CD4-positive, alpha-beta T cell (primary cell): ENCODE measurements around the gene NFU1. TPM values are rescaled to one million over a fixed set of nuclear protein-coding genes. Genes with fewer than 3 reads are reported as not detected.

Source experiments
- ATAC-seq: fragments of 200-7000 bp; cut with Tn5 transposase; one replicate; pipeline ENCODE4 v1.10.0; 2022; ENCODE audit warnings: mild to moderate bottlenecking; ENCODE audit not compliant: poor library complexity
- CTCF ChIA-PET: fragments of 350-600 bp; sonication (Branson Sonifier 250); formaldehyde crosslinking; loops from one replicate; lab custom pipeline; 2021; ENCODE audit warnings: antibody characterized with exemption, inconsistent platforms; lab: Charles Lee
- POLR2A ChIA-PET: fragments of 350-600 bp; sonication (Branson Sonifier 250); formaldehyde crosslinking; loops from one replicate; lab custom pipeline; 2021; ENCODE audit warnings: antibody characterized with exemption, inconsistent platforms; lab: Charles Lee
- DNase-seq, 14 experiments: peaks; one replicate each; pipeline ENCODE4 v3.0.0-alpha.2; 2013 to 2020; ENCODE audit warnings: mixed read lengths in 2 of 14
- H3K27ac ChIP-seq, 2 donors: one replicate each; pipeline versions ENCODE4 v1.5.1 to v1.7.0; 2013; ENCODE audit warnings: low read length in 2 of 2, low read depth in 1 of 2, mild to moderate bottlenecking in 1 of 2
- H3K27me3 ChIP-seq, 2 experiments: 1 replicate in 1 of 2; 2 replicates in 1 of 2; pipeline versions ENCODE4 v1.6.1 to v1.7.0; 2013; ENCODE audit warnings: low read length in 2 of 2, control low read depth in 1 of 2, mild to moderate bottlenecking in 1 of 2, moderate library complexity in 1 of 2; ENCODE audit not compliant: insufficient read depth in 2 of 2, control insufficient read depth in 1 of 2
- H3K36me3 ChIP-seq: one replicate; pipeline ENCODE4 v1.6.1; 2013; ENCODE audit warnings: low read length, control low read depth; ENCODE audit not compliant: insufficient read depth
- H3K4me1 ChIP-seq: one replicate; pipeline ENCODE4 v1.6.1; 2013; ENCODE audit warnings: low read length, control low read depth; ENCODE audit not compliant: insufficient read depth
- H3K4me3 ChIP-seq: one replicate; pipeline ENCODE4 v1.5.1; 2013; ENCODE audit warnings: mild to moderate bottlenecking, low read length, moderate library complexity
- H3K9me3 ChIP-seq, 2 experiments: 1 replicate in 1 of 2; 2 replicates in 1 of 2; pipeline versions ENCODE4 v1.6.1 to v1.7.0; 2013; ENCODE audit warnings: low read length in 2 of 2, mild to moderate bottlenecking in 2 of 2, control low read depth in 1 of 2, moderate library complexity in 1 of 2; ENCODE audit not compliant: control insufficient read depth in 1 of 2, insufficient read depth in 1 of 2
- H3K27ac Mint-ChIP-seq: one replicate; pipeline ENCODE4 v1.8.0; 2020; ENCODE audit warnings: mixed read lengths
- H3K27me3 Mint-ChIP-seq: one replicate; pipeline ENCODE4 v1.8.0; 2021; ENCODE audit warnings: mixed read lengths
- H3K36me3 Mint-ChIP-seq: one replicate; pipeline ENCODE4 v1.8.0; 2021; ENCODE audit warnings: low read depth, mixed read lengths
- H3K4me1 Mint-ChIP-seq: one replicate; pipeline ENCODE4 v1.8.0; 2021; ENCODE audit warnings: low read depth, mixed read lengths
- H3K4me3 Mint-ChIP-seq: one replicate; pipeline ENCODE4 v1.8.0; 2020; ENCODE audit warnings: mild to moderate bottlenecking, mixed read lengths
- H3K9me3 Mint-ChIP-seq: one replicate; pipeline ENCODE4 v1.8.0; 2020; ENCODE audit warnings: mixed read lengths
- CTCF ChIP-seq: fragments of 200-600 bp; IDR thresholded peaks from one replicate; pipeline ENCODE4 v1.8.0; 2022; ENCODE audit warnings: antibody characterized with exemption, mild to moderate bottlenecking
- intact Hi-C, 2 experiments: fragments of 100-400 bp; cut with DNase I in 1 of 2; cut with micrococcal nuclease in 1 of 2; formaldehyde crosslinking; loops; one replicate each; pipeline versions ENCODE4 v1.15.1 to v1.9.0; 2023 to 2025; cut with DNase I, micrococcal nuclease
- total RNA-seq, 174 experiments: library from RNA in 2 of 174; stranded (reverse) in 2 of 174; gene quantifications; one replicate each; pipeline ENCODE4 v1.2.3 and lab custom pipeline; 2021 to 2026

Gene NFU1
- total RNA-seq, 2 experiments from 2014 or later, result 18.5 to 22.2 TPM

- ATAC-seq (no peak), DNase-seq (no peak)
- Histone ChIP-seq H3K27ac (no peak overlapping the region), H3K27me3 (no peaks in the 10 kb centered on the region), H3K4me1 (no peaks in the 10 kb centered on the region), H3K36me3 (peaks cover 55% of the 10 kb centered on the region), H3K4me3 (no peak overlapping the region), H3K9me3 (no peaks in the 10 kb centered on the region)
- Mint-ChIP-seq H3K27ac (peak overlapping the region; percentile 75), H3K9me3 (no peaks in the 10 kb centered on the region), H3K36me3 (peaks cover 89% of the 10 kb centered on the region), H3K4me1 (peaks cover 5% of the 10 kb centered on the region), H3K27me3 (no peaks in the 10 kb centered on the region), H3K4me3 (no peak overlapping the region)
- CTCF ChIA-PET, result no interaction called here
- intact Hi-C loops, result no loop called here
- no peak for TF ChIP-seq CTCF
- POLR2A ChIA-PET, result interaction anchor here (1.0 to 1.9 kb wide), 2 partner anchors 21 to 28 kb away, joined by 3 to 5 read pairs; partner anchors contain the start of gene NFU1
These were observed 28.6 kb upstream of the NFU1 start for GRCh38 chr2:69465513-69466456.

GRCh38 chr2:69464575-69464974 lies 27.3 kb upstream of the NFU1 start:
- intact Hi-C loops, result no loop called here
- no peaks in the 10 kb centered on the region for H3K27me3 ChIP-seq
- Mint-ChIP-seq H3K4me3 (no peak overlapping the region), H3K36me3 (peaks cover 90% of the 10 kb centered on the region), H3K27ac (no peak overlapping the region), H3K4me1 (peaks cover 17% of the 10 kb centered on the region), H3K27me3 (no peaks in the 10 kb centered on the region), H3K9me3 (no peaks in the 10 kb centered on the region)
- H3K36me3 ChIP-seq, result peaks cover 47% of the 10 kb centered on the region
- DNase-seq, result no peak
- CTCF ChIA-PET, result interaction anchor here (0.5 kb wide), 1 partner anchor 203 kb away, joined by 3 read pairs; no protein-coding TSS in a partner anchor
- no peak for ATAC-seq
- no peaks in the 10 kb centered on the region for H3K4me1 ChIP-seq
- no peaks in the 10 kb centered on the region for H3K9me3 ChIP-seq
- no peak overlapping the region for H3K27ac ChIP-seq
- POLR2A ChIA-PET, result interaction anchor here (1.0 to 1.9 kb wide), 2 partner anchors 22 to 27 kb away, joined by 3 to 5 read pairs; partner anchors contain the start of gene NFU1
- no peak overlapping the region for H3K4me3 ChIP-seq
- no peak for TF ChIP-seq CTCF

GRCh38 chr2:69462780-69463179 lies 25.5 kb upstream of the NFU1 start:
- TF ChIP-seq CTCF, result no peak

More at GRCh38 chr2:69462780-69463179, 25.5 kb upstream of the NFU1 start:
- ChIA-PET POLR2A (no interaction called here), CTCF (no interaction called here)
- Mint-ChIP-seq H3K9me3 (no peaks in the 10 kb centered on the region), H3K36me3 (peaks cover 79% of the 10 kb centered on the region), H3K27ac (no peak overlapping the region), H3K27me3 (no peaks in the 10 kb centered on the region), H3K4me1 (peaks cover 24% of the 10 kb centered on the region), H3K4me3 (no peak overlapping the region)
- Histone ChIP-seq H3K27ac (no peak overlapping the region), H3K9me3 (no peaks in the 10 kb centered on the region), H3K4me1 (no peaks in the 10 kb centered on the region), H3K4me3 (no peak overlapping the region), H3K27me3 (no peaks in the 10 kb centered on the region), H3K36me3 (peaks cover 33% of the 10 kb centered on the region)
- DNase-seq (no peak), ATAC-seq (no peak)
- intact Hi-C loops, result no loop called here
